GM12864 (cell line): Measurements from ENCODE around the gene COL27A1.

Source experiments
- DNase-seq: peaks from one replicate; pipeline ENCODE4 v3.0.0-alpha.2; 2011; ENCODE audit warnings: low read depth
- H3K4me3 ChIP-seq: 2 replicates; pipeline ENCODE4 v1.5.1; 2011; ENCODE audit warnings: mild to moderate bottlenecking, low read depth, low read length, control low read depth
- TF ChIP-seq, protein P1 (sequence below): IDR thresholded peaks from 2 replicates; pipeline ENCODE4 v1.5.1; 2011; ENCODE audit warnings: low read depth, mild to moderate bottlenecking, moderate library complexity, low read length, control low read depth, inconsistent platforms; ENCODE audit errors: missing control alignments

COL27A1 gene

GRCh38 chr9:114151426-114151956 lies 3.8 kb upstream of the COL27A1 start:
- TF ChIP-seq, protein P1, sequence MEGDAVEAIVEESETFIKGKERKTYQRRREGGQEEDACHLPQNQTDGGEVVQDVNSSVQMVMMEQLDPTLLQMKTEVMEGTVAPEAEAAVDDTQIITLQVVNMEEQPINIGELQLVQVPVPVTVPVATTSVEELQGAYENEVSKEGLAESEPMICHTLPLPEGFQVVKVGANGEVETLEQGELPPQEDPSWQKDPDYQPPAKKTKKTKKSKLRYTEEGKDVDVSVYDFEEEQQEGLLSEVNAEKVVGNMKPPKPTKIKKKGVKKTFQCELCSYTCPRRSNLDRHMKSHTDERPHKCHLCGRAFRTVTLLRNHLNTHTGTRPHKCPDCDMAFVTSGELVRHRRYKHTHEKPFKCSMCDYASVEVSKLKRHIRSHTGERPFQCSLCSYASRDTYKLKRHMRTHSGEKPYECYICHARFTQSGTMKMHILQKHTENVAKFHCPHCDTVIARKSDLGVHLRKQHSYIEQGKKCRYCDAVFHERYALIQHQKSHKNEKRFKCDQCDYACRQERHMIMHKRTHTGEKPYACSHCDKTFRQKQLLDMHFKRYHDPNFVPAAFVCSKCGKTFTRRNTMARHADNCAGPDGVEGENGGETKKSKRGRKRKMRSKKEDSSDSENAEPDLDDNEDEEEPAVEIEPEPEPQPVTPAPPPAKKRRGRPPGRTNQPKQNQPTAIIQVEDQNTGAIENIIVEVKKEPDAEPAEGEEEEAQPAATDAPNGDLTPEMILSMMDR = no peak
- H3K4me3 ChIP-seq = no peak overlapping the region
- no peak for DNase-seq

GRCh38 chr9:114153761-114154599 lies 1.4 kb upstream of the COL27A1 start:
- TF ChIP-seq, protein P1 = no peak
- DNase-seq = no peak
- no peak overlapping the region for H3K4me3 ChIP-seq

DNA sequence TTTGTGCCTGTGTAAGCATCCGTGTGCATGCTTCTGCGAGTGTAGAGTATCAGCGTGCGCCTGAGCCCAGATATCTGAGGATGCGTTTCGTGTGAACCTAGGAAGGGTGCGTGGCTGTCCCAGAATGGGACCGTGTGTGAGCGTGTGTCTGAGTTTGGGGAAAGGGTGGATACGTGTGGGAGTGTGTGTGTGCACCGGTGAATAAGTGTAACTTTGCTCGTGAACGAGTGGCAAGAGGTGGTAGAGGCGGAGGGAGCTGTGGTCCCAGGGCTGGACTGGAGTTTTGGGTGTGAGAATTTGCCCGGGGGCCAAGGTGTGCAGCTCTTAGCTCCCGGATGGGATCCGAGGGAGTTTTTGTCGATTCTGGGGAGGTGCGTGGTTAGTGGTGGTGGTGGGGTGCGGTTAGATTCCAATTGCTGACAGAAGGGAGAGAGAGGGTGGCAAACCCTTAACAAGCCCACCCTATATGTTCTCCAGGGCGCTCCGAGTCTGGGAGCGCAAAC lies 686 bp upstream of the COL27A1 start:
- DNase-seq = no peak
- no peak overlapping the region for H3K4me3 ChIP-seq
- TF ChIP-seq, protein P1 = no peak

GRCh38 chr9:114155995-114156656 lies 789 bp downstream of the COL27A1 start:
- no peak overlapping the region for H3K4me3 ChIP-seq
- TF ChIP-seq, protein P1 = no peak
- no peak for DNase-seq

DNA sequence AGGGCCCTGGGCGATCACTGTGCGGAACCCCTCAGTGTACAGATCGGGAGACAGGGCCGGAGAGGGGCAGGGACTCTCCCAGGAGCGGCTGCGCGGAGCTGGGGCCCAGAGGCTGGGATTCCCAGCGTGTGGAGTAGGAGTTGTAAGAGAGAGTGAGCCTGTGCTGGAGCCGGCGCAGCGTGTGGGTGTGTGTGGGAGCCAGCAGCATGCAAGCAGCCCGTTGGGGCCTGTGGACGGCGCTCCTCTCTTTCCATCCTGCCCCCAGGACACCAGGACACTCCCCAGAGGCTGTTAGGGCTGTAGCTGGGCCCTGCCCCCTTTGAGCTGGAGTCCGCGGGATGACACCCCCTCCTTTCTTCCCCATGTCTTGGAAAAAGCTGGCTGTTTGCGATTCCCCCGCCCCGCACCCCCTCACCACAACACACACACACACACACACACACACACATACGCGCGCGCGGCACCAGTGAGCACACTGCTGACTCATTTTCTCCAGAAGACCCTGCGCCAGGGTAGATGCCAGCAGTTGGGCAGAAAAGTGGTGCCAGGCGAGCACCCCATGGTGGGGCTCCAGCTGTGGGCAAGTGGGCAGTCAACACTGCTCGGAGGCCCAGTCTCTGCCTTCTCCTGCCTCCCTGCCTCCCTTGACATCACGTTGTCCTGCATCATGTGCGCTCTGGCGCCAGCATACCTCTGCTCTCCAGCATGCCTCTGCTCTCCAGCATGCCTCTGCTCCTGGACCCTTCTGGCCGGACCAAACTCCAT lies 1.5 kb downstream of the COL27A1 start:
- TF ChIP-seq, protein P1 = no peak
- H3K4me3 ChIP-seq = no peak overlapping the region
- DNase-seq = no peak

DNA sequence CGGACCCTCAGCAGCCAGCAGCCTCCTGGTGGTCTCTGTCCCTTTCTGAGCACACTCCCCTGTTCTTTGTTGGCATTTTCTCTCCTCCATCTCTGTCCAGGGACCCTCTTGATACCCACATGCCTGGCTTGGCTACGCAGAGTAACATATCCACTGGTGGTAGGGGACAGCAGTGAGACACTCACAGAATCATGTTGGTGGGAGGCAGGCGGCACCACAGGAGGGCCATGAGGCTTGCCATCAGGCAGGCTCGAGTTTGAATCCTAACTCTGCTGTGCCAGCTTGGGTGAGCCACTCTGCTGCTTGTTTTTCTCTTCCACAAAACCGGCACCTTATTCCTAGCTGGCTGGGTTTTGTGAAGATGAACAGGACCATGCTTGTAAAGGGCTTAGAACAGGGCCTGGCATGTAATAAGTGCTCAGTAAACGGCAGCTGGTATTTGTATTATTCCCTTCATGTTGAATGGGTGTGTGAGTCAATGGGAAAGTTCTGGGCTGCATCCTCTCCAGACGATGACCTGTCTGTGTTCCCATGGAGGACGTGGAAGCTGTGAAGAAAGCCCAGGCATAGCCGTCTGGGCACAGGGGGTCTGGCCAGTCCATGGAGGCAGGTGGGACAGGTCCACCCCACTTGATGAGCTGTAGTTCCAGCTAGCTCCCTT lies 2.3 kb downstream of the COL27A1 start:
- H3K4me3 ChIP-seq = no peak overlapping the region
- TF ChIP-seq, protein P1 = no peak
- DNase-seq = no peak
